PC-9 (cell line): ENCODE data around the gene PHACTR1. TPM values are rescaled to one million over a fixed set of nuclear protein-coding genes. Genes with fewer than 3 reads are reported as not detected.

Experiments used
- BruUV-seq: library from RNA; stranded (reverse); fragments of 400-500 nt; replicated peaks from 2 replicates; lab custom pipeline; 2021; lab: Mats Ljungman, UMichigan
- CTCF ChIA-PET: fragments of 300-600 bp; sonication (Branson Sonifier 250); formaldehyde crosslinking; loops from one replicate; lab custom pipeline; 2022; ENCODE audit warnings: antibody characterized with exemption; lab: Charles Lee
- POLR2A ChIA-PET: fragments of 300-600 bp; sonication (Branson Sonifier 250); formaldehyde crosslinking; loops from one replicate; lab custom pipeline; 2022; ENCODE audit warnings: antibody characterized with exemption; ENCODE audit not compliant: unreplicated experiment; lab: Charles Lee
- DNase-seq, 2 experiments: peaks; one replicate each; pipeline versions ENCODE4 v3.0.0 to v3.0.0-alpha.2; 2015 to 2022; ENCODE audit warnings: mixed read lengths in 1 of 2
- H2AFZ ChIP-seq: fragments of 200-600 bp; sonication (generic); 2 replicates; pipeline ENCODE4 v1.8.1; 2017; ENCODE audit warnings: antibody characterized with exemption
- H3F3A ChIP-seq: fragments of 200-600 bp; sonication (generic); 2 replicates; pipeline ENCODE4 v1.8.1; 2017; ENCODE audit warnings: antibody characterized with exemption, mild to moderate bottlenecking, low read depth; ENCODE audit not compliant: insufficient read depth
- H3K27ac ChIP-seq: fragments of 200-600 bp; sonication (generic); 2 replicates; pipeline ENCODE4 v1.6.1; 2016; ENCODE audit warnings: mixed run types
- H3K27me3 ChIP-seq: fragments of 200-600 bp; sonication (generic); 2 replicates; pipeline ENCODE4 v1.6.1; 2016; ENCODE audit warnings: low read depth, mixed run types; ENCODE audit not compliant: insufficient read depth
- H3K36me3 ChIP-seq: fragments of 200-600 bp; sonication (generic); 2 replicates; pipeline ENCODE4 v1.6.1; 2016; ENCODE audit warnings: low read depth, mixed run types
- H3K4me1 ChIP-seq: fragments of 200-600 bp; sonication (generic); replicated peaks from 2 replicates; pipeline ENCODE4 v1.6.1; 2016; ENCODE audit warnings: mixed run types; ENCODE audit not compliant: insufficient read depth
- H3K4me2 ChIP-seq: fragments of 200-600 bp; sonication (generic); 2 replicates; pipeline ENCODE4 v1.6.1; 2017; ENCODE audit warnings: mixed run types
- H3K4me3 ChIP-seq: fragments of 200-600 bp; sonication (generic); 2 replicates; pipeline ENCODE4 v1.6.1; 2016; ENCODE audit warnings: mixed run types
- H3K79me2 ChIP-seq: fragments of 200-600 bp; sonication (generic); 2 replicates; pipeline ENCODE4 v1.6.1; 2017; ENCODE audit warnings: low read depth, mixed run types
- H3K9me2 ChIP-seq: fragments of 200-600 bp; sonication (generic); 2 replicates; pipeline ENCODE4 v1.8.1; 2017; ENCODE audit warnings: mild to moderate bottlenecking; ENCODE audit not compliant: insufficient read depth
- H3K9me3 ChIP-seq: fragments of 200-600 bp; sonication (generic); 2 replicates; pipeline ENCODE4 v1.8.1; 2016; ENCODE audit warnings: low read depth; ENCODE audit not compliant: insufficient read depth
- H4K20me1 ChIP-seq: fragments of 200-600 bp; sonication (generic); 2 replicates; pipeline ENCODE4 v1.8.1; 2017; ENCODE audit not compliant: insufficient read depth
- EZH2 ChIP-seq: fragments of 200-600 bp; sonication (generic); IDR thresholded peaks from 2 replicates; pipeline ENCODE4 v1.8.0; 2017; ENCODE audit warnings: antibody characterized with exemption, low read depth
- intact Hi-C: fragments of 100-400 bp; cut with micrococcal nuclease; formaldehyde crosslinking; loops from one replicate; pipeline ENCODE4 v1.10.0; 2022; ENCODE audit not compliant: unreplicated experiment
- total RNA-seq: library from RNA; stranded (reverse); gene quantifications from 2 replicates; pipeline ENCODE4 v1.2.3, GENCODE V29; 2021
- TF ChIP-seq, protein P1 (sequence below): fragments of 200-600 bp; sonication (generic); conservative IDR thresholded peaks from 2 replicates; pipeline ENCODE4 v1.6.1; 2017; ENCODE audit warnings: mixed run types, antibody characterized with exemption, mild to moderate bottlenecking, moderate library complexity

PHACTR1 gene
- total RNA-seq, 1 experiment from 2014 or later, result not detected

DNA sequence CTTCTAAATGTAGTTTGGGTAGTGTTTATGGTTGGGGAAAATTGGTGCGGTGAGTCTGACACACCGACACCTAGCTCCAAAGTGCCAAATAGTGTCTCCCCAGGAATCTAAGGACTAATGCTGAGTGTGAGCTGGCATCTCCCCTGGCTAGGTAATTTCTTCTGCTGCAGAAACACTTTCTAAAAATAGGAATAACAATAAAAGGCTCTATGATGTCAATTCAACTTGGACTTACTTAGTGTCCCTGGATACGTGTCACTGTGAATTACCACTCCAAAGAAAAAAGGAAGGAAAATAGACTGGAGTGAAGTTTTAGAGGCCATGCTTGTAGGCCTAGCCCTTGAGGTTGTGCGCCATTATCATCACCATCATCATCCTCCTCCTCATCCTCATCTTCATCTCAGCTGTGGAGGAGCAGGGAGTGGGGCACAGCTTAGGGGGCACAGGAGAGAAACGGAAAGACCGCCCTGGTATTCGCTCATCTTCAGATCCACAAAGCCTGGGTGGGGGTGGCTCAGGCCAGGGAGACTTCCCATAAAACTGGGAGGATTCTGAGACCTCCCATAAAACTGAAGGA is 522.2 kb downstream of the PHACTR1 start:
- Histone ChIP-seq H3K79me2 (no peaks in the 10 kb centered on the region), H3K9me3 (no peaks in the 10 kb centered on the region), H3K9me2 (no peaks in the 10 kb centered on the region), H3K4me3 (no peak overlapping the region), H3K27ac (no peak overlapping the region), H3K4me1 (no peaks in the 10 kb centered on the region), H3F3A (no peaks in the 10 kb centered on the region), H2AFZ (no peak overlapping the region), H3K4me2 (no peak overlapping the region), H3K27me3 (peaks cover 67% of the 10 kb centered on the region), H4K20me1 (no peaks in the 10 kb centered on the region), H3K36me3 (no peaks in the 10 kb centered on the region)
- POLR2A ChIA-PET, result no interaction called here
- no peak for TF ChIP-seq EZH2
- intact Hi-C loops, result no loop called here
- no TSS peak for BruUV-seq
- CTCF ChIA-PET, result no interaction called here
- no peak for DNase-seq

GRCh38 chr6:13239530-13240455 is 523.2 kb downstream of the PHACTR1 start:
- no peak for DNase-seq
- ChIA-PET CTCF (no interaction called here), POLR2A (no interaction called here)
- no peak for TF ChIP-seq EZH2
- TF ChIP-seq, protein P1, sequence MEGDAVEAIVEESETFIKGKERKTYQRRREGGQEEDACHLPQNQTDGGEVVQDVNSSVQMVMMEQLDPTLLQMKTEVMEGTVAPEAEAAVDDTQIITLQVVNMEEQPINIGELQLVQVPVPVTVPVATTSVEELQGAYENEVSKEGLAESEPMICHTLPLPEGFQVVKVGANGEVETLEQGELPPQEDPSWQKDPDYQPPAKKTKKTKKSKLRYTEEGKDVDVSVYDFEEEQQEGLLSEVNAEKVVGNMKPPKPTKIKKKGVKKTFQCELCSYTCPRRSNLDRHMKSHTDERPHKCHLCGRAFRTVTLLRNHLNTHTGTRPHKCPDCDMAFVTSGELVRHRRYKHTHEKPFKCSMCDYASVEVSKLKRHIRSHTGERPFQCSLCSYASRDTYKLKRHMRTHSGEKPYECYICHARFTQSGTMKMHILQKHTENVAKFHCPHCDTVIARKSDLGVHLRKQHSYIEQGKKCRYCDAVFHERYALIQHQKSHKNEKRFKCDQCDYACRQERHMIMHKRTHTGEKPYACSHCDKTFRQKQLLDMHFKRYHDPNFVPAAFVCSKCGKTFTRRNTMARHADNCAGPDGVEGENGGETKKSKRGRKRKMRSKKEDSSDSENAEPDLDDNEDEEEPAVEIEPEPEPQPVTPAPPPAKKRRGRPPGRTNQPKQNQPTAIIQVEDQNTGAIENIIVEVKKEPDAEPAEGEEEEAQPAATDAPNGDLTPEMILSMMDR, result no peak
- H3K4me2 ChIP-seq, result no peak overlapping the region
- H3K79me2 ChIP-seq, result no peaks in the 10 kb centered on the region
- no peaks in the 10 kb centered on the region for H3K36me3 ChIP-seq
- no peaks in the 10 kb centered on the region for H3K9me3 ChIP-seq
- intact Hi-C loops, result no loop called here
- BruUV-seq, result no TSS peak
- no peak overlapping the region for H2AFZ ChIP-seq
- no peak overlapping the region for H3K27ac ChIP-seq
- no peak overlapping the region for H3K4me3 ChIP-seq
- no peaks in the 10 kb centered on the region for H3F3A ChIP-seq
- H4K20me1 ChIP-seq, result no peaks in the 10 kb centered on the region
- H3K27me3 ChIP-seq, result peaks cover 71% of the 10 kb centered on the region
- no peaks in the 10 kb centered on the region for H3K9me2 ChIP-seq
- H3K4me1 ChIP-seq, result no peaks in the 10 kb centered on the region

DNA sequence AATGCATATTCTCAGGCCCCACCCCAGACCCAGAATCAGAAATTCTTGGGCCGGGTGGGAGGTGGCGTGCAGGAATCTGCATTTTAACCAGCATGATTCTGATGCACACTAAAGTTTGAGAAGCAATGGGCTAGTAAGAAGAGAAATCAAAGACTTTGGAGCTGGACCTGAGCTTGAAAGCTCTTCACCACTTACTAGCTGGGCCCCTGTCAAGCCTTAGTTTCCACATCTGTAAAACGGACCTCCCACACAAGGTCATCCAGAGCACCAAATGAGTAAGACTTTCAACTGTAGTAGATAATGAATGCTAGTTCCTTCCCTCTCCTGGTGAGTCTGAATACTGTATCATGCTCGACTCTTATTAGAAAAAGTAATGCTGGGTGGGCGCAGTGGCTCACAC is 524.8 kb downstream of the PHACTR1 start:
- intact Hi-C loops, result no loop called here
- no peaks in the 10 kb centered on the region for H3K36me3 ChIP-seq
- no peaks in the 10 kb centered on the region for H4K20me1 ChIP-seq
- no peaks in the 10 kb centered on the region for H3F3A ChIP-seq
- H3K4me1 ChIP-seq, result no peaks in the 10 kb centered on the region
- TF ChIP-seq EZH2, result no peak
- TF ChIP-seq, protein P1, result no peak
- no peak for DNase-seq
- H3K9me2 ChIP-seq, result no peaks in the 10 kb centered on the region
- no peak overlapping the region for H2AFZ ChIP-seq
- no peak overlapping the region for H3K4me2 ChIP-seq
- BruUV-seq, result no TSS peak
- H3K79me2 ChIP-seq, result no peaks in the 10 kb centered on the region
- H3K4me3 ChIP-seq, result no peak overlapping the region
- CTCF ChIA-PET, result no interaction called here
- H3K9me3 ChIP-seq, result no peaks in the 10 kb centered on the region
- POLR2A ChIA-PET, result no interaction called here
- H3K27ac ChIP-seq, result no peak overlapping the region
- peaks cover 85% of the 10 kb centered on the region for H3K27me3 ChIP-seq
